ENCODE data around the gene CHAT. TPM values are rescaled to one million over a fixed set of nuclear protein-coding genes. Genes with fewer than 3 reads are reported as not detected.
A peak's percentile ranks its signal among the peaks of the same experiment; 100 is the strongest.

Gene CHAT
- total RNA-seq, 1 donor from 2014 or later = not detected

DNA sequence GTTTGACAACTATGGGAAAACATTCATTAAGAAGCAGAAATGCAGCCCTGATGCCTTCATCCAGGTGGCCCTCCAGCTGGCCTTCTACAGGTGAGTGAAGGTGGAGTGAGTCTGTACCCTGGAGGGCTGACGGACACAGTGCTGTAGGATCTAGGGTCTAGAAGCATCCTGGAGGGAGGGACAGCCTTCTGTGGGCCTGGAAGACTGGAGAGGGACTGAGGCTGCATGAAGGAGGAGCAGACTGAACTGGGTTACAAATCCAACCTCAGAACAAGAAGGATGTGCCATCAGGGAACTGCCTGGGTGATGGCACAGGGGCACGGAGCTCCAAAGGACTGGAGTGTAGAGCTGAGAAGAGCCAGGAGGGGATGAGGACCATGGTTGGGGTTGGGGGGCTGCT lies 38.1 kb downstream of the CHAT start:
- no peaks in the 10 kb centered on the region for H3K36me3 Mint-ChIP-seq (ENCODE audit: low read depth)
- no peaks in the 10 kb centered on the region for H3K9me3 Mint-ChIP-seq
- H3K27me3 Mint-ChIP-seq = peaks cover 5% of the 10 kb centered on the region
- H3K4me1 Mint-ChIP-seq = peaks cover 16% of the 10 kb centered on the region
- intact Hi-C loops (cut with micrococcal nuclease) = no loop called here
- H3K27ac Mint-ChIP-seq = no peak overlapping the region
- no peak for DNase-seq
- H3K4me3 Mint-ChIP-seq = no peak overlapping the region

DNA sequence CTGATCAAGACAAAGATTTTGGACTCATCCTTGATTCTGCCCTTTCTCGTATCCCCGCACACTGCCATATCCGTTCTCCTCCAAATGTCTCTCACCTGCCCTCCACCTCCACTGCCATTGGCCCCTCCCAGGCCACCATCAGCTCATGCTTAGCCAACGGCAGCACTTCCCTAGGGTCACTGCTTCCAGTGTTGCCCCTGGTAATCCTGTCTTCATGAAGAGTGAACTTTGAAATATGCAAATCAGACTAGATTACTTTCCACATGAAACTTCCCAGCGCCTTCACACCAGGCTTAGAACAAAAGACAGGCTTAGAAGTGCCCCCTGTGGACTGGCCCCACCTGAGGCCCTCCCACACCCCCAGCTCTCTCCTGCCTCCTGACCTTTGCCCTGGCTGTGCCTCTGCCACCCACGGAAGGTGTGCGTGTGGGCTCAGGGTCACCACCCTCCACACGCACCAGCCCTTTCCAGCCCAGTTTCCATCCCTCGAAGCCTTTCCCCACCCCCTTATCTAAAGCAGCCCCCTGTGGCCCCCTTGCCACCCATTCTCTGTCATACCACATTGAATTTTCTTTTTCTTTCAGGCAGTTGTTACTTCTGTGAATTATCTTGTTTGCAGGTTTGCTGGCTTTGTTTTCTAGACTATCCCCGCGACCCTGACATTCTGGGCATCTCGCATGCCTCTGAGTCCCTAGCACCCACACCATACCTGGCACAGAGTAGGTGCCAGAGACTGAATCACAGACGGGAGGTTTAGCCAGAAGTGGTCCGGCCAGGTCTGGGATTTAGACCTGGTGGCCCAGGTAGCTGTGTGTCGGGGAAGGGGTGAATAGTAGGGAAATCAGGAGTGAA lies 38.8 kb downstream of the CHAT start:
- intact Hi-C loops (cut with micrococcal nuclease) = no loop called here
- no peaks in the 10 kb centered on the region for H3K36me3 Mint-ChIP-seq (ENCODE audit: low read depth)
- H3K27ac Mint-ChIP-seq = no peak overlapping the region
- H3K4me3 Mint-ChIP-seq = no peak overlapping the region
- peaks cover under 1% of the 10 kb centered on the region for H3K27me3 Mint-ChIP-seq
- no peaks in the 10 kb centered on the region for H3K9me3 Mint-ChIP-seq
- peaks cover 15% of the 10 kb centered on the region for H3K4me1 Mint-ChIP-seq
- peak; percentile 41 for DNase-seq

DNA sequence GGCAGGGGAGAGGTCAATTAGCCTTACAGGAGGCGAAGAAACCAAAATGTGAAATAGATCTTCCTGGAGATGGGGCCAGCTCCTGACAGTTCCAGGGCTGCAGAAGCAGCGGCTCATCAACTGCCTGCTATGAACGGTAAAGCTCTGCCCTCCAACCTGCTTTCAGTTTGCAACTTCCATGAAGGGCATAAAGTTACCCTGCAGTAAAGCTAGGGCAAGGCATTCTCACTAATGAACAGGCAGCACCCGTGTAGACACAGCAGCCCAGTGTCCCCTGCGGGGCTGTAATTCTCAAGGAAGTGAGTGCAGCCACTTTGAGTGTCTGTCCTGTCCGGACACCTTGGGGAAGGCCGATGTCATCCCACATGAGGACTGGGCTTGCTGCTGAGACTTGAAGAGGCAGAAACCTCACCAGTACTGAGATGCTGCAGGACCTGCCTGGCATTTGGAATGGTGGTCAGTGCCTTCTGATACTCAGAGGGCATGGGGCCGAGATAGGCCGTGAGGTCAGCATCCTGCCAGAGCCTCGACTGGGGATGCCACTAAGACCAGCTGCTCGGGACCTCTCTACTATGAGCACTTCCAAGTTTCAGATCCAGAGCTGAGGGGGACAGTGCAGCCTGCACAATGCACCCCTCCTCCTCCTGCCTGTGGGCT lies 39.6 kb downstream of the CHAT start:
- H3K4me3 Mint-ChIP-seq = no peak overlapping the region
- H3K36me3 Mint-ChIP-seq (ENCODE audit: low read depth) = no peaks in the 10 kb centered on the region
- H3K9me3 Mint-ChIP-seq = no peaks in the 10 kb centered on the region
- no peaks in the 10 kb centered on the region for H3K27me3 Mint-ChIP-seq
- peaks cover 12% of the 10 kb centered on the region for H3K4me1 Mint-ChIP-seq
- no peak overlapping the region for H3K27ac Mint-ChIP-seq
- intact Hi-C loops (cut with micrococcal nuclease) = no loop called here
- DNase-seq = peak; percentile 47

DNA sequence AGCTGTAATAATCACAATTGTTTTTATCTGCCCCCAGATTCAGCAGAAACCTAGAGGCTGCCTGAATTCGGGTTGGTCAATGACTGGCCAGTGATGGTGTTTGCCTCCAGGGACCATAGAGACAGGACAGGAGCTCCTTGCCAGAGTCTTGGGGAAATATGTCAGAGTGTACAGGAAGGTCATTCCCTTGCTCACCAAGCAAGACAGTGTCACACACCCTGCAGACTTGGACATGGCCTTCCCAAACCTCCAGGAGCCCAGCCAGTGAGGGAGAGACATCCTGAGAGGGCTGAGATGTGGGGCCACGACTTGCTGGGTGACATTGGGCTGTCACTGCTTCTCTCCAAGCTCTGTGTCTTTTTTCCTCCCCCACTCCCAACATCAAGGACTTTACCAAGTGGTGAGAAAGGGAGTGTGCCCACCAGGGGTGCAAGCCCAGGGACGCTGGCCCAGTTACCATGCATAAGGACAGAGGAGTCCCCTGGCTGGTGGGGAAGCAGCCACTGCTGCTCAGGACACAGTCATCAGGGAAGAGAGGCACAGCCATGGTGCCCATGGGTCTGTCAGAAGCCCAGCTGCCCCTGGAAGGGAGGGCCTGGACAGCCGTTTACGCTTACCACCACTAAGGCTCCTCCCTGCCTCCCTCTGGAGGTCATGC lies 40.3 kb downstream of the CHAT start:
- no peaks in the 10 kb centered on the region for H3K27me3 Mint-ChIP-seq
- H3K9me3 Mint-ChIP-seq = peaks cover 5% of the 10 kb centered on the region
- no peaks in the 10 kb centered on the region for H3K36me3 Mint-ChIP-seq (ENCODE audit: low read depth)
- H3K4me1 Mint-ChIP-seq = peaks cover 5% of the 10 kb centered on the region
- H3K27ac Mint-ChIP-seq = no peak overlapping the region
- intact Hi-C loops (cut with micrococcal nuclease) = no loop called here
- no peak overlapping the region for H3K4me3 Mint-ChIP-seq
- peak; percentile 48 for DNase-seq

DNA sequence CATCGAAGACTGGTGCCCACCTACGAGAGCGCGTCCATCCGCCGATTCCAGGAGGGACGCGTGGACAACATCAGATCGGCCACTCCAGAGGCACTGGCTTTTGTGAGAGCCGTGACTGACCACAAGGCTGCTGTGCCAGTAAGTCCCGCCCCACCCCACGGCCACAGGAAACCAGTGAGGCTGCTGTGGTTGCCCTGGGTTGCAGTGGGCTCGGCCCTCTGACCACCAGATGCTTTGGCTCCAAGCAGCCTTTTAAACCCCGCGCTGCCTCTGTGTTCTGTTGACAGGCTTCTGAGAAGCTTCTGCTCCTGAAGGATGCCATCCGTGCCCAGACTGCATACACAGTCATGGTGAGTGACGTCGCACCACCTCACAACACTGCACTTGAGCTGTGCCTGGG lies 41.3 kb downstream of the CHAT start:
- H3K4me3 Mint-ChIP-seq = no peak overlapping the region
- H3K36me3 Mint-ChIP-seq (ENCODE audit: low read depth) = no peaks in the 10 kb centered on the region
- no peak for DNase-seq
- H3K27me3 Mint-ChIP-seq = no peaks in the 10 kb centered on the region
- peaks cover 9% of the 10 kb centered on the region for H3K9me3 Mint-ChIP-seq
- intact Hi-C loops (cut with micrococcal nuclease) = no loop called here
- H3K4me1 Mint-ChIP-seq = no peaks in the 10 kb centered on the region
- H3K27ac Mint-ChIP-seq = no peak overlapping the region

DNA sequence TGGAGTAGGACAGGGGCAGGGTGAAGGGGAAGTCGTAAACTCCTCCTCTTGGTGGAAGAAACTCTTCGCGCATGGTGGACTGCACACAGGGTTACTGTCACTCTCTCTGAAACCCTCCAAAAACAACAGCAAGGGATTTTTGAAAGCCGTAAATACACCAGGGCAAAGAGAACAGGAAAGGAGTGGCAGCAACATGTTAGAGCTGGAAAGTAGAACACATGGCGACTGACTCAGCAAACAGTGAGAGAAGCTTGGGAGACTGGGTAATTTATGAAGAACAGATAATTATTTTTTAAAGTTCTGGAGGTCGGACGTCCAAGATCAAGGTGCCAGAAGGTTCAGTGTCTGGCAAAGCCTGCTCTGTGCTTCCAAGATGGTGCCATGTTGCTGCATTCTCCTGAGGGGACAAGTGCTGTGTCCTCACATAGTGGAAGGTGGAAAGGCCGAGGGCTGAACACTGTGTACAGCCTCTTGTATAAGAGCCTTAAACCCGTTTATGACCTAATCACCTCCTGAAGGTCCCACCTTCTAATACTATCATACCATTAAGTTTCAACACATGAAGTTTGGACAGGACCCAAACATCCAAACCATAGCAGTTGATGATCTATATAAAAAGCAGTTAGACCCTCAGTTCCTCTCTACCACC lies 43.1 kb downstream of the CHAT start:
- Mint-ChIP-seq H3K4me3 (no peak overlapping the region), H3K9me3 (peaks cover 9% of the 10 kb centered on the region), H3K27me3 (no peaks in the 10 kb centered on the region), H3K36me3 (ENCODE audit: low read depth) (no peaks in the 10 kb centered on the region), H3K4me1 (no peaks in the 10 kb centered on the region), H3K27ac (no peak overlapping the region)
- intact Hi-C loops (cut with micrococcal nuclease) = no loop called here
- DNase-seq = no peak

DNA sequence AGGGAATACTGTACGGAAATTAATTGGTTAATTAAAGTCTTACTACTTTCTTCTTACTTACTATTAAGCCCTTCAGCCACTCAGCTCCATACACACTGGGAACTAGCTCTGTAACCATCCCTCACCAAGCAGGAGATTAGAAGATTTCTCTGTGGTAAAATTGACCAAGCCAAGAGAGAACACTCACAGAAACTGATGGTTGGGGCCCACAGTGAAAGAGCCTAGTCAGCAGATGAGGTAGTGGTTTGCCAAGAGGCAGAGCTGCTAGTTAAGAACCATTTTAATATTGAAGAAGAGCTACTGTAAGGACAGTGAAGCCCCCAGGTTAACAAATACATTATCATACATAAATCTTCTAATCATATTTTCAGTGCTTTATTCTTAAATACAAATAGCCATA lies 43.8 kb downstream of the CHAT start:
- Mint-ChIP-seq H3K9me3 (peaks cover 9% of the 10 kb centered on the region), H3K4me3 (no peak overlapping the region), H3K4me1 (no peaks in the 10 kb centered on the region), H3K36me3 (ENCODE audit: low read depth) (no peaks in the 10 kb centered on the region), H3K27me3 (no peaks in the 10 kb centered on the region), H3K27ac (no peak overlapping the region)
- intact Hi-C loops (cut with micrococcal nuclease) = no loop called here
- DNase-seq = no peak

DNA sequence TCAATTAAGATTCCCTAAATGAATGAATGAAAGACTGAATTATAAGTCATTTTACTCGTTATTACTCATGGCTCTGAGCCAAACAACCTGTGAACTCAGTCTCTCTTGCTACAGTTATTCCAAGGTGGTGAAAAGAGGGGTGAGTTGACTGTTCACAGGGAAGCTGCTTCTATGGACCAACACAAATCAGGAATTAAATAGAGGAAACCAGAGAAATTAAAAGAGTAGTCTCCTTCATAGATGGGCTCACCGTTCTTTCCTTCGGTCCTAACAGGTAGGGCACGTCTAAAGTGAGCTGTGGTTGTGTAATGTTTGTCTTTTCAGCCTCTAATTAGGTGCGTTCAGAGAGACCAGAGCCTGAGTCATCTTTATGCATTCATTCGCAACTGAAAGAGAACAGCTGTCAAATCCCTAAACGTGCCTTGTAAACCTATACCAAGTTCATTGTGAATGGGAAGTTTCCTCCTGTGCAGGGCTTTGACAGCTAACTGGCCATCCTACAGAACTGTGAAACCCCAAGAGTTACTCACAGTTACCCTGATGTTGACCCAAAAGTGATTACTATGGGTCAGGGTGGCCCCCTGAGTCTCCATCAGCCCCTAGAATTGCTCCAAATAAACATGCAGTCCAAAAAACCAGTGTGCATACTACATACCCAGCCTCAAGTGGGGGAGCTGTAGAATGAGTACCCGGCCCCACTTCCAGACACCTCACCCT lies 47.5 kb downstream of the CHAT start:
- Mint-ChIP-seq H3K4me1 (no peaks in the 10 kb centered on the region), H3K9me3 (peaks cover 9% of the 10 kb centered on the region), H3K27ac (no peak overlapping the region), H3K27me3 (no peaks in the 10 kb centered on the region), H3K4me3 (no peak overlapping the region), H3K36me3 (ENCODE audit: low read depth) (no peaks in the 10 kb centered on the region)
- no peak for DNase-seq
- intact Hi-C loops (cut with micrococcal nuclease) = no loop called here

DNA sequence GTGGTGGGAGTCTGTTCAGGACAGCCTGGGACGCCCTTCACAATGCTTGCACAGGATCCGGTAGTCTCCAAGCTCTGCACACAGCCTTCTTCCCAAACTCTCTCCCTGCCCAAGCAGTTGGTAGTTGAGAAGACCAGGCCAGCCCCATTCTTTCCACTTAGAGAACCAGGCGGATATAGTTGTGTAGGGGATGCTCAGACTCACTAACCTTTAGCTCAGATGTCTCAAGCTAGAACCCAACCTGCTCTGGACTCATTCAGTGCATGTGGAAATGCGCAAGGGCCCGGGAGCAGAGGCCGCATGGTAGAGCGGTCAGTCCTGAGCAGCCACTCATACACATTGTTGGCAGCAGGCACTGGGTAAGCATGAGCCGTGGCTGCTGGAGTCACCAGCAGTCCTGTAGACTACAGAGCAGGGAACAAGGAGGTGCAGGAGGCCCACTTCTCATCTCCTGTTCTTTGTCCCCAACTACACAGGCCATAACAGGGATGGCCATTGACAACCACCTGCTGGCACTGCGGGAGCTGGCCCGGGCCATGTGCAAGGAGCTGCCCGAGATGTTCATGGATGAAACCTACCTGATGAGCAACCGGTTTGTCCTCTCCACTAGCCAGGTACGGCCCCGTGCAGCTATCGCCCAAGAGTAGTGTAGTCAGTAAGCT lies 48.5 kb downstream of the CHAT start:
- Mint-ChIP-seq H3K9me3 (peaks cover 9% of the 10 kb centered on the region), H3K27me3 (no peaks in the 10 kb centered on the region), H3K4me1 (no peaks in the 10 kb centered on the region), H3K36me3 (ENCODE audit: low read depth) (no peaks in the 10 kb centered on the region), H3K4me3 (no peak overlapping the region), H3K27ac (no peak overlapping the region)
- intact Hi-C loops (cut with micrococcal nuclease) = no loop called here
- no peak for DNase-seq

DNA sequence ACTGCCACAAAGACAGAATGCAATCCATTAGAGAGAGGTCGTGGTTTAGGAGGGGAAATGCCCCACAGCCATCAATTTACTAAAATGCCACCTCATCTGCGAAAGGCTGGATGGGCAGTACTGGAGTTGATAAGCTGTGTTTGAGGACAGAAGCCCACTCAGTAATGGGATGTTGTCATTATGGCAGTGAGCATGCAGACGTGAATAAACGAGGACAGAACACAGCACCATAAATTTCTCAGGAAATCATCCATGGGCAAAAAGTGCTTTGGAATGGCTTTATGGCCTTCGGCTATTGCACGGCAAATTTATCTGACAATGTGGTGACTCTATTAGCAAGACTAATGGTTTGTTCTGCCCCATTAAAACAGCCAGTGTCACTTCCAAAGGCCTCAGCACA lies 49.8 kb downstream of the CHAT start:
- Mint-ChIP-seq H3K4me3 (no peak overlapping the region), H3K27me3 (peaks cover under 1% of the 10 kb centered on the region), H3K4me1 (no peaks in the 10 kb centered on the region), H3K27ac (no peak overlapping the region), H3K36me3 (ENCODE audit: low read depth) (no peaks in the 10 kb centered on the region), H3K9me3 (peaks cover 9% of the 10 kb centered on the region)
- DNase-seq = no peak
- intact Hi-C loops (cut with micrococcal nuclease) = no loop called here

DNA sequence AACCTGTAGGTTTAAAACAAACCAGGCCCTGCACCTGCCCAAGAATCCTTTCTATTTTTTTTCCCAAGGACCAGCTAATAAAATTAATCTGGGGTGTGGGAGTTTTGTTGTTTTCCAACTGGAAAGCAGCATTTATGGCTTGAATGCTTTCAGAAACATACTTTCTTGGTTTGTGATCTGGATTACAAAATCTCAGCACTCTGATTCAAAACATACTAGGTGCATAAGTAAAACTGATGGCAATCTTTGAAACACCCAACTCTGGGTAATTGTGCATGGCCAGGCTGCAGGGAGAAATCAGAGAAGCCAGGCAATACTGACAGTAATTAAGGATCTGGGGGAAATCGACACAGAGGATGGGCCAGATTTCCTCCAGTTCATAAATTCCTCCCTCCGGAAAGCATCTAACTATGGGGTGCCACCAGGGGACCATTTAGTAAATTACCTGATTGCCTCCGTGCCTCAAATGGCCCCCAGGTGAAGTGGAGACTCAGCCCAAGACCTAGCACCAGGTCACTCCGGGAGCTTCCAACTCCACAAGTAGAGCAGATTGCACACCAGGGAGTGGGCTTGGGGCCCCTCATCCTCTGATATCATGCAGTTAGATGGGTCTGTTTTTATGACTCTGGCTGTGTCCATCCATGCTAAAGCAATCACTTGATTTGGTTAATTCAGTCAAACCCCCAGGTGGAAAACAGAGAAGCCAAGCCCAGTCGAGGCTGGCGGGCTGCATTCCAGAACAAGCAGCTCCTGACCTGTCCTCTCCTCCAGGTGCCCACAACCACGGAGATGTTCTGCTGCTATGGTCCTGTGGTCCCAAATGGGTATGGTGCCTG lies 50.4 kb downstream of the CHAT start:
- H3K27ac Mint-ChIP-seq = no peak overlapping the region
- no peaks in the 10 kb centered on the region for H3K36me3 Mint-ChIP-seq (ENCODE audit: low read depth)
- H3K4me3 Mint-ChIP-seq = no peak overlapping the region
- no peaks in the 10 kb centered on the region for H3K4me1 Mint-ChIP-seq
- H3K9me3 Mint-ChIP-seq = peaks cover 3% of the 10 kb centered on the region
- peak; percentile 14 for DNase-seq
- intact Hi-C loops (cut with micrococcal nuclease) = no loop called here
- H3K27me3 Mint-ChIP-seq = peaks cover 4% of the 10 kb centered on the region

DNA sequence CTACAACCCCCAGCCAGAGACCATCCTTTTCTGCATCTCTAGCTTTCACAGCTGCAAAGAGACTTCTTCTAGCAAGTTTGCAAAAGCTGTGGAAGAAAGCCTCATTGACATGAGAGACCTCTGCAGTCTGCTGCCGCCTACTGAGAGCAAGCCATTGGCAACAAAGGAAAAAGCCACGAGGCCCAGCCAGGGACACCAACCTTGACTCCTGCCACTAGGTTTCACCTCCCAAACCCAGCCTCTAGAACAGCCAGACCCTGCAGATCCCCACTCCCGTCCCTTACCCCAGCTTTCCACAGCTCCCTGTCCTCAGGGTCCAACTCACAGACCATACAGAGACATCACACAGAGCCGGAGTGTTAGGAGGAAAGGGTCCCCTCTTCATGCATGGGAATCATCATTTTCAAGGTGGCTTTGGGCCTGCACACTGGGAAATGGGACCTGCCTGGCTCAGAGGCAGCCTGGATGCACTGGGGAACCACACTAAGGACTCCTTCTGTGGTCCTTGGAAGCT lies 51.1 kb downstream of the CHAT start:
- Mint-ChIP-seq H3K27ac (no peak overlapping the region), H3K4me1 (no peaks in the 10 kb centered on the region), H3K9me3 (no peaks in the 10 kb centered on the region), H3K4me3 (no peak overlapping the region), H3K36me3 (ENCODE audit: low read depth) (no peaks in the 10 kb centered on the region), H3K27me3 (peaks cover 4% of the 10 kb centered on the region)
- intact Hi-C loops (cut with micrococcal nuclease) = no loop called here
- no peak for DNase-seq
